CD4-positive, alpha-beta T cell treated with Interleukin-12 subunit alpha and Interleukin-12 subunit beta, for 1 hour (primary cell): ENCODE measurements around the gene CABP2.
A peak's percentile ranks its signal among the peaks of the same experiment; 100 is the strongest.

Experiments
- DNase-seq: peaks from one replicate; pipeline ENCODE4 v3.0.0-alpha.2; 2020

The CABP2 gene

GRCh38 chr11:67506426-67507051 lies 16.7 kb downstream of the CABP2 start:
- DNase-seq = no peak

- peak; percentile 91 for DNase-seq
These were observed 17.4 kb downstream of the CABP2 start for GRCh38 chr11:67505605-67506396.

- peak; percentile 79 for DNase-seq
These were observed 18.2 kb downstream of the CABP2 start, which contains the start of gene PITPNM1 for GRCh38 chr11:67504950-67505581. PITPNM1 (minus strand) TSS chr11:67505363; CDS start chr11:67504180, 1,183 bp downstream.

GRCh38 chr11:67504005-67504949 lies 19.0 kb downstream of the CABP2 start:
- DNase-seq = peak; percentile 58

- DNase-seq = no peak
These were observed 19.9 kb downstream of the CABP2 start for GRCh38 chr11:67503119-67504004.

- DNase-seq = no peak
These were observed 20.8 kb downstream of the CABP2 start for GRCh38 chr11:67502328-67502979.

- DNase-seq = no peak
These were observed 21.4 kb downstream of the CABP2 start for GRCh38 chr11:67501854-67502253.

GRCh38 chr11:67500831-67501715 lies 22.2 kb downstream of the CABP2 start:
- DNase-seq = no peak

- no peak for DNase-seq
These were observed 22.8 kb downstream of the CABP2 start for GRCh38 chr11:67500484-67500821.

- no peak for DNase-seq
These were observed 23.3 kb downstream of the CABP2 start for GRCh38 chr11:67499808-67500483.

GRCh38 chr11:67498544-67498972 lies 24.7 kb downstream of the CABP2 start:
- DNase-seq = no peak

GRCh38 chr11:67497656-67498291 lies 25.5 kb downstream of the CABP2 start:
- DNase-seq = no peak

- no peak for DNase-seq
These were observed 27.1 kb downstream of the CABP2 start for GRCh38 chr11:67496113-67496512.

GRCh38 chr11:67495234-67496005 lies 27.8 kb downstream of the CABP2 start:
- DNase-seq = no peak

GRCh38 chr11:67494371-67495233 lies 28.6 kb downstream of the CABP2 start:
- DNase-seq = no peak

GRCh38 chr11:67493548-67494370 lies 29.5 kb downstream of the CABP2 start:
- no peak for DNase-seq
